Measurements from ENCODE around the gene CPLANE1. TPM values are rescaled to one million over a fixed set of nuclear protein-coding genes. Genes with fewer than 3 reads are reported as not detected.

Gene CPLANE1
- total RNA-seq, 1 experiment from 2014 or later: 15.3 TPM

DNA sequence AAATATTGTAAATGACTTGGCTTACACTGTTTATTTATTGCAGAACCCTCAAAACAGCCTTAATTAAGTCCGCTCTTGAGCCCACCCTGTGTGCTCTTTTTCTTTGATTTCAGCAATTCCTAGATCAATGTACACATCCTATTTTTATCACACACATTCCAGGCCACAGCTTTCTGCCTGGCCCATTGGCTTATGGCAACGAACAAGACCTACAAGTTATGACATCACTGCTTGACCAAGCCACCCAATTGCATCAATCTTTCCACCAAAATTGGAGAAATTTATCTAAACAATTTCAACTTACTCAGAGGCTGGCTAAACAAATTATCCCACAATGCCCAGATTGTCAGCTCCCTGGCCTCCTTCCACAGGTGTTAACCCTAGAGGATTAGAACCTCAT lies 158.4 kb downstream of the CPLANE1 start:
- H3K27me3 ChIP-seq (replicated peaks; ENCODE audit: control insufficient read depth, insufficient read depth, low read length): no peaks in the 10 kb centered on the region
- Mint-ChIP-seq H3K27ac (ENCODE audit: unreplicated experiment) (peak overlapping the region; percentile 80), H3K4me1 (ENCODE audit: low read depth, unreplicated experiment) (peaks cover 54% of the 10 kb centered on the region), H3K9me3 (ENCODE audit: unreplicated experiment) (peaks cover 30% of the 10 kb centered on the region), H3K27me3 (ENCODE audit: insufficient read depth, unreplicated experiment) (no peaks in the 10 kb centered on the region), H3K36me3 (ENCODE audit: insufficient read depth, unreplicated experiment) (peaks cover 45% of the 10 kb centered on the region), H3K4me3 (ENCODE audit: unreplicated experiment) (peak overlapping the region; percentile 23)
- peaks cover 59% of the 10 kb centered on the region for H3K4me1 ChIP-seq
- peak; percentile 45 to 54 for DNase-seq
- intact Hi-C loops (cut with micrococcal nuclease; ENCODE audit: unreplicated experiment): loop anchor here (1.0 kb wide), 1 partner anchor 88 kb away; no protein-coding TSS in a partner anchor
- POLR2A ChIA-PET: no interaction called here
- H3K36me3 ChIP-seq (ENCODE audit: control insufficient read depth, insufficient read depth, low read length): no peaks in the 10 kb centered on the region; the same call in none of the 2 replicates
- BruUV-seq (replicated peaks): no TSS peak
- CTCF ChIA-PET: no interaction called here
- TF ChIP-seq, protein P1, sequence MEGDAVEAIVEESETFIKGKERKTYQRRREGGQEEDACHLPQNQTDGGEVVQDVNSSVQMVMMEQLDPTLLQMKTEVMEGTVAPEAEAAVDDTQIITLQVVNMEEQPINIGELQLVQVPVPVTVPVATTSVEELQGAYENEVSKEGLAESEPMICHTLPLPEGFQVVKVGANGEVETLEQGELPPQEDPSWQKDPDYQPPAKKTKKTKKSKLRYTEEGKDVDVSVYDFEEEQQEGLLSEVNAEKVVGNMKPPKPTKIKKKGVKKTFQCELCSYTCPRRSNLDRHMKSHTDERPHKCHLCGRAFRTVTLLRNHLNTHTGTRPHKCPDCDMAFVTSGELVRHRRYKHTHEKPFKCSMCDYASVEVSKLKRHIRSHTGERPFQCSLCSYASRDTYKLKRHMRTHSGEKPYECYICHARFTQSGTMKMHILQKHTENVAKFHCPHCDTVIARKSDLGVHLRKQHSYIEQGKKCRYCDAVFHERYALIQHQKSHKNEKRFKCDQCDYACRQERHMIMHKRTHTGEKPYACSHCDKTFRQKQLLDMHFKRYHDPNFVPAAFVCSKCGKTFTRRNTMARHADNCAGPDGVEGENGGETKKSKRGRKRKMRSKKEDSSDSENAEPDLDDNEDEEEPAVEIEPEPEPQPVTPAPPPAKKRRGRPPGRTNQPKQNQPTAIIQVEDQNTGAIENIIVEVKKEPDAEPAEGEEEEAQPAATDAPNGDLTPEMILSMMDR (IDR thresholded peaks at IDR 0.05; ENCODE audit: insufficient read depth in 1 of 2, low read depth in 1 of 2, low read length in 1 of 2, severe bottlenecking in 1 of 2, unreplicated experiment in 1 of 2): no peak
- H3K4me3 ChIP-seq (ENCODE audit: low read depth, low read length): no peak overlapping the region
- H3K9me3 ChIP-seq: peaks cover 26% of the 10 kb centered on the region

DNA sequence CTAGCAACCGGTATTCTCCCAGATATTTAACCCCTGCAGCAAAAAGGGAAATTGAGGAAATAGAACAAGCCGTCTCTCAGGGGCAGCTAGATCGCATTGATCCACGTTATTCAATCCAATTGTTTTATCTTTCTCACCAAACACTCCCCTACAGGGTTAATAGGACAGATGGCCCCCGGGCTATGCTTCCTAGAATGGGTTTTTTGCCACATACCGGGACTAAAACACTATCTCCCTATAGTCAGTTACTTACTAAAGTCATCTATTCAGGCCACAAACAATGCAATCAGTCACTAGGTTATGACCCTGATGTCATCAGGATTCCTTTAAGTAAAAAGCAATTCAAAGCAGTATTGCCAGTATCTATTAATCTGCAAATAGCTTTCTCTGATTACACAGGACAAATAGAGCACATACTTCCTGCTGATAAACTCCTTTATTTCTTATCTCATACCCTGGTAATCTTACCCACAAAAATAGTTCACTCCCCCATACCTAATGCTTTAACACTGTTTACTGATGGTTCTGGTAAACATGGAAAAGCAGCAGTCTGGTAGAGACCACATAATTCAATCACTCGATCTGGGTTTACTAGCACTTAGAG lies 159.0 kb downstream of the CPLANE1 start:
- H3K4me1 Mint-ChIP-seq (ENCODE audit: low read depth, unreplicated experiment): peaks cover 54% of the 10 kb centered on the region
- peak overlapping the region; percentile 80 for H3K27ac Mint-ChIP-seq (ENCODE audit: unreplicated experiment)
- H3K9me3 ChIP-seq: peaks cover 26% of the 10 kb centered on the region
- ChIA-PET POLR2A (no interaction called here), CTCF (interaction anchor here (1.0 kb wide), 1 partner anchor 148 kb away, joined by 3 read pairs; no protein-coding TSS in a partner anchor)
- peaks cover 59% of the 10 kb centered on the region for H3K4me1 ChIP-seq
- H3K4me3 ChIP-seq (ENCODE audit: low read depth, low read length): no peak overlapping the region
- intact Hi-C loops (cut with micrococcal nuclease; ENCODE audit: unreplicated experiment): loop anchor here (1.0 kb wide), 1 partner anchor 88 kb away; no protein-coding TSS in a partner anchor
- H3K9me3 Mint-ChIP-seq (ENCODE audit: unreplicated experiment): peaks cover 30% of the 10 kb centered on the region
- BruUV-seq (replicated peaks): no TSS peak
- H3K27me3 Mint-ChIP-seq (ENCODE audit: insufficient read depth, unreplicated experiment): no peaks in the 10 kb centered on the region
- TF ChIP-seq, protein P1 (IDR thresholded peaks at IDR 0.05; ENCODE audit: insufficient read depth in 1 of 2, low read depth in 1 of 2, low read length in 1 of 2, severe bottlenecking in 1 of 2, unreplicated experiment in 1 of 2): no peak
- H3K36me3 Mint-ChIP-seq (ENCODE audit: insufficient read depth, unreplicated experiment): peaks cover 45% of the 10 kb centered on the region
- DNase-seq: peak; percentile 78
- H3K27me3 ChIP-seq (replicated peaks; ENCODE audit: control insufficient read depth, insufficient read depth, low read length): no peaks in the 10 kb centered on the region
- peak overlapping the region; percentile 30 for H3K4me3 Mint-ChIP-seq (ENCODE audit: unreplicated experiment)
- H3K36me3 ChIP-seq (ENCODE audit: control insufficient read depth, insufficient read depth, low read length): no peaks in the 10 kb centered on the region; the same call in none of the 2 replicates

DNA sequence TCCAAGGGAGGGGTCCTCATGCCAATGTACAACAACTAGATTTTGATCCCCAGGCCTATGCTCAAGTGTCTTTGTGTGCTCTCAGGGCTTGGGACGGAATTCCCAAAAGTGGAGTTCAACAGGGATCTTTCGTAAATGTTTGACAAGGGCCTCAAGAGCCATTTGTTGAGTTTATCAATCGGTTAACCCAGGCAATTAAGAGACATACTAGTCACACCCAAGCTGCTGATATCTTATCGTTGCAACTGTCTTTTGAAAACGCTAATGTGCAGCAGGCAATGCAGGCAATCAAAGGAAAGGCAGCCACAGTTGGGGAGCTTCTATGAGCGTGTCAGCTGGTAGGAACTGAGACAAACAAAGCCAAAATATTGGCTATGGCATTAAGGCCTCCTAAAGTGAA lies 161.2 kb downstream of the CPLANE1 start:
- intact Hi-C loops (cut with micrococcal nuclease; ENCODE audit: unreplicated experiment): no loop called here
- TF ChIP-seq, protein P1 (IDR thresholded peaks at IDR 0.05; ENCODE audit: insufficient read depth in 1 of 2, low read depth in 1 of 2, low read length in 1 of 2, severe bottlenecking in 1 of 2, unreplicated experiment in 1 of 2): no peak
- ChIA-PET CTCF (no interaction called here), POLR2A (no interaction called here)
- no peak for DNase-seq
- Mint-ChIP-seq H3K4me3 (ENCODE audit: unreplicated experiment) (peak overlapping the region; percentile 5), H3K27ac (ENCODE audit: unreplicated experiment) (peak overlapping the region; percentile 40), H3K4me1 (ENCODE audit: low read depth, unreplicated experiment) (peaks cover 38% of the 10 kb centered on the region), H3K9me3 (ENCODE audit: unreplicated experiment) (peaks cover 17% of the 10 kb centered on the region), H3K36me3 (ENCODE audit: insufficient read depth, unreplicated experiment) (peaks cover 31% of the 10 kb centered on the region), H3K27me3 (ENCODE audit: insufficient read depth, unreplicated experiment) (no peaks in the 10 kb centered on the region)
- Histone ChIP-seq H3K36me3 (ENCODE audit: control insufficient read depth, insufficient read depth, low read length) (peaks cover 2% of the 10 kb centered on the region), H3K27me3 (replicated peaks; ENCODE audit: control insufficient read depth, insufficient read depth, low read length) (no peaks in the 10 kb centered on the region), H3K9me3 (peaks cover 20% of the 10 kb centered on the region), H3K4me1 (peaks cover 47% of the 10 kb centered on the region), H3K4me3 (ENCODE audit: low read depth, low read length) (no peak overlapping the region)
- BruUV-seq (replicated peaks): no TSS peak
